GM21526 (cell line): ENCODE results near the gene HIP1.
"Not testable (repeated sequence)": the region's sequence is repeated elsewhere in the genome, so short reads cannot be mapped to it uniquely, and the experiment has no call there.

Source experiments
- ATAC-seq: cut with Tn5 transposase; IDR thresholded peaks from one replicate; pipeline ENCODE4 v1.9.1; 2021; ENCODE audit warnings: moderate library complexity; ENCODE audit not compliant: unreplicated experiment, low FRiP score

The HIP1 gene

DNA sequence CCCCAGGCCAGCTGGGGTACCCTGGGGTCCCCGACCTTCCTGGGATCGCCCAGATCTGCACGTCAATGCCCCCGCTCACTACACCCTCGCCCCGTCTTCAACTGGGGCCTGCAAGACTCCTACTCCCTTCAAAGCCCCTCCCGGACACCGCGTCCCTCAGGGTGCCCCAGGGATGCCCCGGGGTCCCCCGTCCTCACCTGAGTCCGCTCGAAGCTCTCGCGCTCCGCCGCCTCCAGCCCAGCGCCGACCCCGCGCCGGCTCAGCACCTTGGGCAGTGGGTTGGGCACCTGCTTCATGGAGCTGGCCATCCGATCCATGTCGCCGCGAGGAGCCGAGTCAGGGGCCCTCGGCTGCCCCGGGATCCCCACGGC lies at the start of gene HIP1:
Gene HIP1, minus strand, starts transcription at position 338 of the 371 bp plus-strand sequence. Its CDS starts 21 bp downstream, at position 317.
- no peak for ATAC-seq

DNA sequence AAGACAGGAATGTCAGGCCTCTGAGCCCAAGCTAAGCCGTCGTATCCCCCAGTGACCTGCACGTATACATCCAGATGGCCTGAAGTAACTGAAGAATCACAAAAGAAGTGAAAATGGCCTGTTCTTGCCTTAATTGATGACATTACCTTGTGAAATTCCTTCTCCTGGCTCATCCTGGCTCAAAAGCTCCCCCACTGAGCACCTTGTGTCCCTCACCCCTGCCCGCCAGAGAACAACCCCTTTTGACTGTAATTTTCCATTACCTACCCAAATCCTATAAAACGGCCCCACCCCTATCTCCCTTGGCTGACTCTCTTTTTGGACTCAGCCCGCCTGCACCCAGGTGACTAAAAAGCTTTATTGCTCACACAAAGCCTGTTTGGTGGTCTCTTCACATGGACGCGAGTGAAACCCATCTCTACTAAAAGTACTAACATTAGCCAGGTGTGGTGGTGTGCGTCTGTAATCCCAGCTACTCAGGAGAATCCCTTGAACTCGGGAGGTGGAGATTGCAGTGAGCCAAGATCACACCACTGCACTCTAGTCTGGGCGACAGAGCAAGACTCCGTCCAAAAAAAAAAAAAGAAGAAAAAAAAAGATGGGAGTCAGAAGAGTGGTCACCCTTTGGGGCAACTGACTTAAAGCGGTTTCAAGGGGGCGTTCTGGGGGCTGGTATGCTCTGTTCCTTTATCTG lies 49.6 kb upstream of the HIP1 start:
- ATAC-seq: not testable (repeated sequence)

DNA sequence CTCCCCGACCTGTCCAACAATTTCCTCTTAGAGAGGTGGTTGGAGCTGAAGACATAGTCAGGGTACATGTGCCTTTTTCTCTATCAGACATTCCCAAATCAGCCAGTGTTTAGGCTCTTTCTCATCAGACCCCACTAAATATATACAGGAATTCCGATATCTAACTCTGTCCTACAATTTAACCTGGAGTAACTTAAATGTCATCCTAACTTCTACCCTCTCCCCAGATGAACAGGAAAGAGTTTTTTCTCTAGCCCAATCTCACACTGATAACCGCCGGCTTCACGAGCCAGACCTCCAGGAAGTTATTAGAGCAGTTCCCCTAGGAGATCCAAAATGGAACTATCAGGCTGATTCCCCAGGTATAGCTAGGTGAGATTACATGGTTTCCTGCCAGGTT lies 44.3 kb upstream of the HIP1 start:
- ATAC-seq: not testable (repeated sequence)

DNA sequence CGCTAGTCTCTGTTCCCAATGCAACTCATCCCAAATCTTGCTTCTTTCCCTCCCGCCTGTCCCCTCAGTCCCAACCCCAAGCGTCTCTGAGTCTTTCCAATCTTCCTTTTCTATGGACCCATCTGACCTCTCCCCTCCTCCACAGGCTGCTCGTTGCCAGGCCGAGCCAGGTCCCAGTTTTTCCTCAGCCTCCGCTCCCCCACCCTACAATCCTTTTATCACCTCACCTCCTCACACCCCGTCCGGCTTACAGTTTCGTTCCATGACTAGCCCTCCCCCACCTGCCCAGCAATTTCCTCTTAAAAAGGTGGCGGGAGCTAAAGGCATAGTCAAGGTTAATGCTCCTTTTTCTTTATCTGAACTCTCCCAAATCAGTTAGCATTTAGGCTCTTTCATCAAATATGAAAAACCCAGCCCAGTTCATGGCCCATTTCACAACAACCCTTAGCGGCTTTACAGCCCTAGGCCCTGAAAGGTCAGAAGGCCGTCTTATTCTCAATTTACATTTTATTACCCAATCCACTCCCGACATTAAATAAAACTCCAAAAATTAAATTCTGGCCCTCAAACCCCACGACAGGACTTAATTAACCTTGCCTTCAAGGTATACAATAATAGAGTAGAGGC lies 42.0 kb upstream of the HIP1 start:
- ATAC-seq: not testable (repeated sequence)

DNA sequence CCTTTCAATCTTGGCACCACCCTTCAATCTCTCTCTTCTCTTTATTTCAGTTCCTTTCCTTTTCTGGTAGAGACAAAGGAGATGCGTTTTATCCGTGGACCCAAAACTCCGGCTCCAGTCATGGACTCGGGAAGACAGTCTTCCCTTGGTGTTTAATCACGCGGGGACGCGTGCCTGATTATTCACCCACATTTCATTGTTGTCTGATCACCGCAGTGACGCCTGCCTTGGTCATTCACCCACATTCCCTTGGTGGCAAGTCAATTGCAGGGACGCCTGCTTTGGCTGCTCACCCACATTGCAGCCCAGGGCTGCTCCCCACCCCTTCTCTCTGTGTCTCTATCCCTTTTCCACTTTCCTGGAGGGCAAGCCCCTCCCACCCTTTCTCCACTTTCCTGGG lies 40.8 kb upstream of the HIP1 start:
- ATAC-seq: not testable (repeated sequence)

DNA sequence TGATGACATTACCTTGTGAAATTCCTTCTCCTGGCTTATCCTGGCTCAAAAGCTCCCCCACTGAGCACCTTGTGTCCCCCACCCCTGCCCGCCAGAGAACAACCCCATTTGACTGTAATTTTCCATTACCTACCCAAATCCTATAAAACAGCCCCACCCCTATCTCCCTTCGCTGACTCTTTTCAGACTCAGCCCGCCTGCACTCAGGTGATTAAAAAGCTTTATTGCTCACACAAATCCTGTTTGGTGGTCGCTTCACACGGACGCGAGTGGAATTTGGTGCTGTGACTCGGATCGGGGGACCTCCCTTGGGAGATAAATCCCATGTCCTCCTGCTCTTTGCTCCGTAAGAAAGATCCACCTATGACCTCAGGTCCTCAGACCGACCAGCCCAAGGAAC lies 40.3 kb upstream of the HIP1 start:
- ATAC-seq: not testable (repeated sequence)

DNA sequence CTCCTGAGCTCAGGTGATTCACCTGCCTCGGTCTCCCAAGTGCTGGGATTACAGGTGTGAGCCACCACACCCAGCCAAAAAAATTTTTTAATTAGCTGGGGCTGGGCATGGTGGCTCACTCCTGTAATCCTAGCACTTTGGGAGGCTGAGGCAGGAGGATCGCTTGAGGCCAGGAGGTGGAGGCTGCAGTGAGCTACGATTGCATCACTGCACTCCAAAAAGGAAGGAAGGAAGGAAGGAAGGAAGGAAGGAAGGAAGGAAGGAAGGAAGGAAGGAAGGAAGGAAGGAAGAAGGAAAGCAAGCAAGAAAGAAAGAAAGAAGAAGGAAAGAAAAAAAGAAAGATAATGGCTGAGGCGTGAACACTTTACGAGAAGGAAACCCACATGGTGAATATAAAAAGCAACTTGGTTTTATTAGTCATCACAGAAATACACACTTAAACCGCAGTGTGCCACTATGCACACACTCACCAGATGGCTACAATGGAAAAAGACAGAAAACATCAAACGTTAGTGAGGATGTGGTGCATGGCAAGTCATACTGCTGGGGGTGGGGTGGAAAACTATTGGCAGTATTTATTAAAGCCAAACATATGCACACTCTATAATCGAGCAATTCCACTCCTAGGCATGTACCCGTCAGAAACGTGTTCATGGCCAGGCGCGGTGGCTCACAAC lies 37.7 kb upstream of the HIP1 start:
- ATAC-seq: no peak

DNA sequence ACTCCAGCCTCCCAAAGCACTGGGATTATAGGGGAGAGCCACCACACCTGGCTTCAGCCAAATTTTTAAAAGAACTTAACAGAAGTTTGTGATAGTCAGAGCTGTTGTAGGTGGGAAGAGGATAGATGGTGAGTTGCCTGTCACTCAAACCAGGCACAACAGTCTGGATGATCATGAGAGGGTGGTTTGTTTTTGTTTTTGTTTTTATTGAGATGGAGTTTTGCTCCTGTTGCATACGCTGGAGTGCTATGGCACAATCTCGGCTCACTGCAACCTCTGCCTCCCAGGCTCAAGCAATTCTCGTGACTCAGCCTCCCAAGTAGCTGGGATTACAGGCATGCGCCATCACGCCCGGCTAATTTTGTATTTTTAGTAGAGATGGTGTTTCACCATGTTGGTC lies 35.2 kb upstream of the HIP1 start:
- ATAC-seq: not testable (repeated sequence)

DNA sequence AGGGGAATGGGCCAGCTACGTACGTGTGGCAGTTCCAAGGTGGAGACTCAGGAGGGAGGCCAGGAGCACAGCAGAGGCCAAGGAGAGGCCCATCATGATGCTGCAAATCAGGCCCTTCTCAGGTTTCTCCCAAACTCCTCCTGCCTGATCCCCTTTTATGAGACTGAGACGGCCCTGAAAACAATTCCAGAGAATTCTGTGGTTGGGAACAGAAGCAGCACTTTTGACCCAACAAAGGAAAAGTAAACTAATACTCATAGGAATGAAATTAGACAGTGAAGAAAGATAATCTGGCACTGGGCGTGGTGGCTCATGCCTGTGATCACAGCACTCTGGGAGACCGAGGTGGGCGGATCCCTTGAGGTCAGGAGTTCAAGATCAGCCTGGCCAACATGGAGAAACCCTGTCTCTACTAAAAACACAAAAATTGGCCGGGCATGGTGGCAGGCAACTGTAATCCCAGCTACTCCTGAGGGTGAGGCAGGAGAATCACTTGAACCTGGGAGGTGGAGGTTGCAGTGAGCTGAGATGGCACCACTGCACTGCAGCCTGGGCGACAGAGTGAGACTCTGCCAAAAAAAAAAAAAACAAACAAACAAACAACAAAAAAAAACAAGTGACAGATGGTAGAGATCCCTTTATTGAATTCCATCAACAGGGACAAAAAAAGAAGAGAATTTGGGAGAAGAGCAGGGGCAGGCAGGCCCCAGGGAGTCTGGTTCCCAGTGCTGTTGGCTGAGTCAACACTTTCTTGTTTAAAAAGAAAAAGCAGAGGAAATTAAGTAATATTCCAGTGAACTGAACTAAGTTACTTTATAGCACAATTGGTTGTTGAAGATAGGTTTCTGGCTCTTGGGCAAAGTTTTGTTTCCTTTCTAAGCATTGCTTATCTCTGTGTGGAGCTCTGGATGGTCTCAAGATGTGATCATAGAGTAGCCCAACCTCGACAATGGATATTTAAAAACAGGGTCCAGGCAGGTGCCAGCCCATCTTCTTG lies 33.6 kb upstream of the HIP1 start, which contains the start of gene CCL26:
Gene CCL26, minus strand, starts transcription at position 131 of the 997 bp plus-strand sequence. Its CDS starts 35 bp downstream, at position 96.
- ATAC-seq: no peak

DNA sequence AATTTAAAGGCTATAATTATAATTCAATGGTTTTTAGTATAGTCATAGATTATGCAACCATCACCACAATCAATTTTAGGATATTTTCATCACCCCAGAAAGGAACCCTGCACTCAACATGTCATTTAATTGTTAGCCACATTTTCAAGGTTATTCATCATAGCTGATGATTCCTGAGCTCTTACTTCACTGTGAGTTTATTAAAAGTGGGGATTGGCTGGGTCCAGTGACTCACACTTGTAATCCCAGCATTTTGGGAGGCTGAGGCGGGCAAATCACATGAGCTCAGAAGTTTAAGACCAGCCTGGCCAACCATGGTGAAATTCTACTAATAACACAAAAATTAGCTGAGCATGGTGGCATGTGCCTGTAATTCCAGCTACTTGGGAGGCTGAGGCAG lies 32.5 kb upstream of the HIP1 start:
- no peak for ATAC-seq

DNA sequence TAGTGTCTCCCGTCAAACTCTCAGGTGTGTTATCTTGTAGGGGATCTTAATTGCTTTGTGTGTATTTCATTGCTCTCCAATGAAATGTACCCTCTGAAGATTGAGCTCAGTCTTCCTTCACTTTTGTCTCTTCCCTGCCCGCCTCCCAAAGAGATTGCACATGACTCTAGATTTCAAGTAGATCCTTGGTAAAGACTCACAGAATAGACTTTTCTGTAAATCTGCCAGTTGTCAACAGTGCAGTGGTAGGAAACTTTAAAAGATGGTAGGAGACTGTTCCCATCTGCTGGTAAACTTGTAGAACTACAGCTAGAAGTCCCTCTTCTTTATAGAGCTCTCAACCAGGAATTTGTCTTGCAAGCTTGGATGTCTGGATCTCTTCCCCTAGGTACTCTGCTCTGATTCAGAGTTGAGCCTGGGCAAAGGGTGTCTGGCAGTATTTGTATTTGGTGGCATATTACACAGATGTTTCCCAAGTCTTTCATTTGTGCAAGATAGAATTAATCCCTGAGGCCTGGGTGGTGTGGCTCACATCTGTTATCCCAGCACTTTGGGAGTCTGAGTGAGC lies 23.7 kb upstream of the HIP1 start:
- no peak for ATAC-seq

DNA sequence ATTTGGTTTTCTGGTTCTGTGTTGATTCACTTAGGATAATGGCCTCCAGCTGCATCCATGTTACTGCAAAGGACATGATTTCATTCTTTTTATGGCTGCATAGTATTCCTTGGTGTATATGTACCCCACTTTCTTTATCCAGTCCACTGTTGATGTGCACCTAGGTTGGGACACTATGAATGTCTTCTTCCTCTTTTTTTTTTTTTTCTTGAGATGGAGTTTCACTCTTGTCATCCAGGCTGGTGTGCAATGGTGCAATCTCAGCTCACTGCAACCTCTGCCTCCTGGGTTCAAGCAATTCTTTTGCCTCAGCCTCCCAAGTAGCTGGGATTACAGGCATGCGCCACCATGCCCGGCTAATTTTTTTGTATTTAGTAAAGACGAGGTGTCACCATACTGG lies 23.1 kb upstream of the HIP1 start:
- ATAC-seq: not testable (repeated sequence)

DNA sequence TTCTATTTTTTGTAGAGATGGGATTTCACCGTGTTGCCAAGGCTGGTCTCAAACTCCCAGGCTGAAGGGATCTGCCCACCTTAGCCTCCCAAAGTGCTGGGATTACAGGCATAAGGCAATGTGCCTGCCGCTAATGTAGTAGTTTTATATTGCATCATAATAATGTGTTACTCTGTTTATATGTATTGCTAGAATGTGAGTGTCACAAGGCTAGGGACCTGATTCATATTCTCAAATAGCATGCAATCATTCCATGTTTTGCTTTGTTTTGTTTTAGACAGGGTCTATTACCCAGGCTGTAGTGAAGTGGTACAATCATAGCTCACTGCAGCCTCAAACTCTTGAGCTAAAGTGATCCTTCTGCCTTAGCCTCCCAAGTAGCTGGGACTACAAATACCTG lies 19.8 kb upstream of the HIP1 start:
- ATAC-seq: no peak

DNA sequence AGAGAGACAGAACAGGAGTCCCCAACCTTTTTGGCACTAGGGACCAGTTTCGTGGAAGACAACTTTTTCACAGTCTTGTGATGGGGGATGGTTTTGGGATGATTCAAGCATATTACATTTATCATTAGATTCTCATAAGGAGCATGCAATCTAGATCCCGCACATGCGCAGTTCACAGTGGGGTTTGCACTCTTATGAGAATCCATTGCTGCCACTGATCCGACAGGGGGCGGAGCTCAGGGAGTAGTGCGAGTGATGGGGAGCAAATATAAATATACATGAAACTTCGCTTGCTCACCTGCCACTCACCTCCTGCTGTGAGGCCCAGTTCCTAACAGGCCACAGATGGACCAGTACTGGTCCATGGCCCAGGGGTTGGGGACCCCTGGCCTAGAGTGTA lies 19.1 kb upstream of the HIP1 start:
- no peak for ATAC-seq

DNA sequence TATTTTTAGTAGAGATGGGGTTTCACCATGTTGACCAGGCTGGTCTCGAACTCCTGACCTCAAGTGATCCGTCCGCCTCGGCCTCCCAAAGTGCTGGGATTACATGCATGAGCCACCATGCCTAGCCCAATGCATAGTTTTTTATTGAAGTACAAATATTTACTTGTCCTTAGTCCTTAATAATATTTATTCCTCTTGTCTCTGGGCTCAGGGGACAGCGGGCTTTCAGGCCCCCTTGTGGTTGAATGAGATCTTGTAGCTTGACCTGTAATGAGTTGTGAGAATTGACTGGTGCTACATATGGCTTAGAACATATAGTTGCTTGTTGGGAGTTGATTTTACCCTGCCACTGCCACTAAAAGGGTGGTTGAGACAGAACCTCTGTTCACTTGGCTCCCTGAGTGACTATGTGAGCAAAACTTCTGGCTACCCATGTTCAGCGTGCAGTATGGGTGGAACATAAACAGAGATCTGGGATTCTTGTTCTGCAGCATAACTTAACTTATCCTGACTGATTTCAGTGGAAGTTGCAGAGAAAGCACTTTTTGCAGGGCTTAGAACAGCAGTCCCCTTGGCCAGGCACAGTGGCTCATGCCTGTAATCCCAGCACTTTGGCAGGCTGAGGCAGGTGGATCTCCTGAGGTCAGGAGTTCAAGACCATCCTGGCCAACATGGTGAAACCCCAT lies 18.4 kb upstream of the HIP1 start:
- no peak for ATAC-seq

DNA sequence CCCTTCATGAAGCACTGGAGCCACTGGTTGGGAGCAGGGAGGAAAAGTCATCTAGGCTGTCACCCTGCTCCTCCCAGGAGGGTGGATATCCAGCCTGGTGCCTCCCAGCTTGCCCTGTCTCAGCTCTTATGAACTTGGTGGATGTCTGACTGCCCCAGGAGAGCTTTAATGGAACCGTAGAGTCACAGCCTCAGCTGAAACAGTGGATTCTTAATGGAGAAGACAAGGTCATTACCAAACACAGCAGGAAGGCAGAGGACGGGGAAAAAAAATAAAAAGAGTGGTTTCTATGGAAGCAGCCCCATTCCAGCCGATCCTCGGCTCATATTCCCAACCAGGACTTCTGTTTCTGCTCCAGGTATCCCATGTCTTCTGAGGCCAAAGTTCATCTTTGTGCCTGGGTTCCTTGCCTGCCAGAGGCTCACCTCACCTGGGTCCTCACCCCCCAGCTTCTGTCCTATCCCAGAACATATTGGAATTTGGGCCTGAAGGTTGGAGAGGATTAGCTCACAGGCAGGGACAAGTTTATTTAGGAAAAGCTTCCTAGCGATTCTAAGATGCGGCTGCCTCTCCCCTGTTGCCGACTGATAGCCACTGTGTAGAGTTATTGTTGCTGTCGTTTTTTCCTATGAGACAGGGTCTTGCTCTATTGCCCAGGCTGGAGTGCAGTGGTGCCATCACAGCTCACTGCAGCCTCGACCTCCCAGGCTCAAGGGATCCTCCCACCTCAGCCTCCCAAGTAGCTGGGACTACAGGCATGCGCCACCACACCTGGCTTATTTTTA lies 17.7 kb upstream of the HIP1 start:
- ATAC-seq: no peak

DNA sequence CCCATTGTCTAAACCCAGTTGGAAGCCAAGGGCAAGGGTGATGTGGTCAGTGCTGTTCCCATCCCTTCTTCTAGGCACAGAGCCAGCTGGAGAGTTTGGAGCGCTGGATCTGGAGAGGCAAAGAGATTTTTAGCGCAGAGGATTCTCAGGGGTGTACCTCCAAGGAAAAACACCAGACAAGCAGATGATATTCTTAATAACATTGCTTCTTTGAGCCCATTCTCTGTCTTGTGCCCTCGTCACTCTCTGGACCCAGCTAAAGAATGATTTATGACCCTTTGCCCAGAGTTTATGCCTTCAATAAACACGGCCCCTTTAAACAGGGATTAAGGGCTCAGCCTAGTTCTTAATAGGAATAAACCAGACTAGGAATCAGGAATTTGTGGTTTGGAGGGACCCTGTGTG lies 4.7 kb upstream of the HIP1 start:
- no peak for ATAC-seq

DNA sequence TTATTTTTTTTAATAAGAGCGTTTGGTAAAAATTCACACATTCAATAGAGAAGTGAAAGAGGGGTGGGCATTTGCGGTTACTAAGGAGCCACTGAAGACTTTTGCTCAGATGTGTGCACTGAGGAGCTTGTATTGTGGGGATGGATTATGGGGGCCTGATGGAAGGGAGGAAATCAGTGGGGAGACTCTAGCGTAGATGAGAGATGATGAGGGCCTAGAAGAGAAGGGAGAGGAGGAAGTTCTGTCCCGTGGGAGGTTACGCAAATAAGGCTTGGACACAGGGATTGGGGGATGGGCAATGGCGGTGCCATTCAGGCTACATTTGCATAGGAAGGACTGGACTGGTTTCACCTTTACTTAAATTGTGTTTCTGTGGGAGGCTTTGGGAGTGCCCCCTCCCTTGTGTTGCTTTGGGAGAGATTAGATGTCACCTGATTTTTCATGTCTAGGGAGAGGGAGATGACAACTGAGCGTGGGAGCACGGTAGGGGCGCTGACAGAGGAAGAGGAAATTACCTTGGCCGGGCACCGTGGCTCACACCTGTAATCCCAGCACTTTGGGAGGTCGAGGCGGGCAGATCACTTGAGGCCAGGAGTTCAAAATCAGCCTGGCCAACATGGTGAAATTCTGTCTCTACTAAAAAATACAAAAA lies 2.2 kb upstream of the HIP1 start:
- ATAC-seq: no peak
